Myometrial cell (primary cell): ENCODE results near the gene STAP1. TPM values are rescaled to one million over a fixed set of nuclear protein-coding genes. Genes with fewer than 3 reads are reported as not detected.

Source experiments
- total RNA-seq: library from RNA; depleted of rRNA; stranded (reverse); fragments of >200 nt; gene quantifications from 2 replicates; pipeline ENCODE4 v1.2.3, GENCODE V29; 2015

The STAP1 gene
- total RNA-seq, result not detected in 2 replicates

DNA sequence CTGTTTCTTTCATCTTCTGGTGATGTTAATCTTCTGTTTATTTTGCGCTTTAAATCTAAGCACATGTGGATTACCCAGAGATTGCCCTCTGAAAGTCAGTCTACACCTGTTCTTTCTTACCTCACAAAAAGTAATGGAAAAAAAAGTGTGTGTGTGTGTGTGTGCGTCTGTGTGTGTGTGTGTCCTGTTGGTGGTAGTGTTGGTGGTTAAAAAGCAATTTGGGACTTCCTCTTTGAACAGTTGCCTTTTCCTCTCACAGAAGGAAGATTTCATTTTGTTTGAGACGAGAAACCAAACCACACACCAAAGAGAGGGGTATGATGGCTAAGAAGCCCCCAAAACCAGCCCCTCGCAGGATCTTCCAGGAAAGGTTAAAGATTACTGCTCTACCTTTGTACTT lies at the start of gene STAP1:
Gene STAP1 (plus strand): TSS at position 235 of the 400 bp plus-strand sequence. CDS start 83 bp downstream, at position 318.

DNA sequence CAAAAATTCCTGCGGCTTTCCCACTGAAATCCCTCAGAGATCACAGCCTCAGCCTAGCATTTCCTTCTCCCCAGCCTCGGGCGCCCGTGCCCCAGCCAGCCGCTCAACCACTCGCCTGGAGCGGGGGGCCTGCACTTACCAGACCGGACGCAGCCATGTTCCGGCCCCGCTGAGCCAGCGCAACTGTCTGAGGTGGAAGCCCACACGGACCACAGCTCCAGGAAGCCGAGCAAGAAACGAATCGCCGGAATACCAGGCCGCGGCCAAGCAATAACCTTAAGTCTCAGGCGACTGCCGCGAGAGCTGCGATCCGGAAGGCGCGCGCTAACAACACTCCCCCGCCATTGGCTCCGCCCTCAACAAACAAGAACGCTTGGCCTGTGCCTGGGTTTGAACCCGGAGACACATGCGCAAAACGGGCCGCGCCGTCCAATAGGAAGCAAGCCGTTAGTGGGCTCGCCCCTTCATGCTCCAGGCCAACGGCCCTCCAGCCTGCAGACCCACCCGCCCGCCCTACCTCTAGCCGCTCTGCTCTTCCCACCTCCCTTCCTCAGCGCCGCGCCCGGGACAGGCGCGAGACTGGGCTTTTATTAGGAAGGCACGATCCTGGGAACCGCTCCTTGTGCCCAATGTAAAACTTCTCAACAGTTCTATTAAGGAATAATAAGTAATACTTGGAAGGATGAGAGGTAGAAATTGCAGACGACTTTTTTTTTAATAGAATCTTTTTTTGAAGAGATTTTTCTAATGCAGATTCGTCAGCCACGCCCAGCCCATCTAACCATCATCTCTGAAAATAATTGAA lies 13.1 kb upstream of the STAP1 start, which contains the start of gene CENPC:
Gene CENPC (minus strand): TSS at position 305 of the 805 bp plus-strand sequence. CDS start 148 bp downstream, at position 157.

Other genes with a start within 250 kb of the STAP1 start
- gene CENPC, start 13.2 kb upstream of the STAP1 start, total RNA-seq, result 4.9 and 6.2 TPM in 2 replicates
- 76.7 and 159 TPM in 2 replicates for gene UBA6, start 142.4 kb downstream of the STAP1 start, total RNA-seq
- not detected in 2 replicates for gene GNRHR, start 195.7 kb downstream of the STAP1 start, total RNA-seq